Superior temporal gyrus (tissue), 1 donor: ENCODE measurements around the gene ACE.

ENCODE experiments used
- DNase-seq: peaks from one replicate; pipeline ENCODE4 v3.0.0-alpha.2; 2016; ENCODE audit errors: extremely low spot score

Gene ACE

GRCh38 chr17:63537991-63538692 is 61.3 kb downstream of the ACE start:
- no peak for DNase-seq

- no peak for DNase-seq
These were observed 62.1 kb downstream of the ACE start for GRCh38 chr17:63538693-63539595.

GRCh38 chr17:63540590-63540989 is 63.7 kb downstream of the ACE start:
- no peak for DNase-seq

GRCh38 chr17:63542218-63542545 is 65.3 kb downstream of the ACE start:
- no peak for DNase-seq

- DNase-seq = no peak
These were observed 66.3 kb downstream of the ACE start for GRCh38 chr17:63542942-63543821.

- DNase-seq = no peak
These were observed 67.1 kb downstream of the ACE start for GRCh38 chr17:63543822-63544420.

- DNase-seq = no peak
These were observed 67.8 kb downstream of the ACE start for GRCh38 chr17:63544467-63545301.

- DNase-seq = no peak
These were observed 69.6 kb downstream of the ACE start for GRCh38 chr17:63546308-63547082.

- no peak for DNase-seq
These were observed 70.2 kb downstream of the ACE start for GRCh38 chr17:63547083-63547523.
